Stimulated activated CD8-positive, alpha-beta memory T cell treated with anti-CD3 and anti-CD28 coated beads, Interleukin-15, amount 100 ng/mL, for 1 hour (primary cell): ENCODE results near the gene IGSF21.
"Not testable (repeated sequence)": the region's sequence is repeated elsewhere in the genome, so short reads cannot be mapped to it uniquely, and the experiment has no call there.

ENCODE experiments used
- DNase-seq: peaks from one replicate; pipeline ENCODE4 v3.0.0-alpha.2; 2020; ENCODE audit warnings: low read depth

IGSF21 gene

GRCh38 chr1:18145851-18146618 is 38.4 kb downstream of the IGSF21 start:
- no peak for DNase-seq

GRCh38 chr1:18146886-18147285 is 39.3 kb downstream of the IGSF21 start:
- no peak for DNase-seq

GRCh38 chr1:18147672-18148071 is 40.1 kb downstream of the IGSF21 start:
- no peak for DNase-seq

- DNase-seq, result no peak
These were observed 40.9 kb downstream of the IGSF21 start for GRCh38 chr1:18148461-18148860.

- DNase-seq, result no peak
These were observed 41.5 kb downstream of the IGSF21 start for GRCh38 chr1:18149027-18149641.

- DNase-seq, result no peak
These were observed 44.0 kb downstream of the IGSF21 start for GRCh38 chr1:18151436-18152122.

GRCh38 chr1:18154430-18155194 is 47.0 kb downstream of the IGSF21 start:
- DNase-seq, result no peak

- no peak for DNase-seq
These were observed 48.3 kb downstream of the IGSF21 start for GRCh38 chr1:18155881-18156385.

- DNase-seq, result no peak
These were observed 49.8 kb downstream of the IGSF21 start for GRCh38 chr1:18157352-18157751.

- DNase-seq, result no peak
These were observed 50.4 kb downstream of the IGSF21 start for GRCh38 chr1:18157968-18158367.

- DNase-seq, result no peak
These were observed 51.1 kb downstream of the IGSF21 start for GRCh38 chr1:18158714-18159113.

- DNase-seq, result no peak
These were observed 52.8 kb downstream of the IGSF21 start for GRCh38 chr1:18160290-18160942.

GRCh38 chr1:18161690-18162089 is 54.1 kb downstream of the IGSF21 start:
- no peak for DNase-seq

GRCh38 chr1:18165640-18166039 is 58.0 kb downstream of the IGSF21 start:
- DNase-seq, result not testable (repeated sequence)

- DNase-seq, result no peak
These were observed 58.7 kb downstream of the IGSF21 start for GRCh38 chr1:18166341-18166740.

GRCh38 chr1:18166929-18167328 is 59.3 kb downstream of the IGSF21 start:
- no peak for DNase-seq

GRCh38 chr1:18170444-18170843 is 62.8 kb downstream of the IGSF21 start:
- DNase-seq, result no peak

- DNase-seq, result no peak
These were observed 66.4 kb downstream of the IGSF21 start for GRCh38 chr1:18174037-18174436.

- no peak for DNase-seq
These were observed 67.5 kb downstream of the IGSF21 start for GRCh38 chr1:18175051-18175450.

GRCh38 chr1:18175530-18176377 is 68.2 kb downstream of the IGSF21 start:
- no peak for DNase-seq

GRCh38 chr1:18176619-18177018 is 69.0 kb downstream of the IGSF21 start:
- no peak for DNase-seq
